CD4-positive, alpha-beta T cell treated with Interleukin-21 for 1 hour (primary cell): ENCODE measurements around the gene C12orf42.

Experiments used
- DNase-seq: peaks from one replicate; pipeline ENCODE4 v3.0.0-alpha.2; 2020

C12orf42 gene

DNA sequence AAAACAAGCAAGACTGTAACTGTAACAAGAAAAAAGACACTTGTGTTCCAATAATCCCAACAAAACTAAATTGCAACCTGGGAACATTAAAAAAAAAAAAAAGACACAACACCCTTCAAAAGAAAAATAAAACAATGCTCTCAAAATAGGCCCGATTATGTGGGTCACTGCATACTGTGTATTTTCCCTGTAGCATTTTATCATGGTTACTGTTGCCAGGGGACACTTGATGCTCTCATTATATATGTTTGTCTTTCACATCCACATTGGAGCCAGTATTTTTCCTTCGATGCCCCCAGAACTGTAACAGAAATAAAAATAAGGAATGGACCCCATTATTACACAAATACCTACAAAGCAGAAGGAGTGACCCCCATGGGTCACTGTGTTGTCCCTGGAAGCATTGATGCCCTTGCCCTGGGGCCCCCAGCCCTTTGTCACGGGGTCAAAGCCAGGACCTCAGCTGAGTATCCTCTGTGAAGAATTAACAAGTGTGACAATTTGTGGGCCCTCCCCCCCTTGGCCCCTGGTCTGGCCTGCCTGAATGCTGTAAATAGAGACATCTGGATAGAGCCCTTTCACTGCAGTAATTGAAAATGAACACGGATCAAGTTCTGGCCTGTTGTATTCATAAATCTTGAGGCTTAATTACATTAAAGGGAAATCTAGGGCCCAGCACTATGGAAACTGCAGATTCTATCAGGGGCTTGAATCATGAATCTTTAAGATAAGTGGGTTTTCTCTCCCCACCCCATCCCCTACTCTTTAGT lies 72.8 kb downstream of the C12orf42 start:
- DNase-seq = no peak

DNA sequence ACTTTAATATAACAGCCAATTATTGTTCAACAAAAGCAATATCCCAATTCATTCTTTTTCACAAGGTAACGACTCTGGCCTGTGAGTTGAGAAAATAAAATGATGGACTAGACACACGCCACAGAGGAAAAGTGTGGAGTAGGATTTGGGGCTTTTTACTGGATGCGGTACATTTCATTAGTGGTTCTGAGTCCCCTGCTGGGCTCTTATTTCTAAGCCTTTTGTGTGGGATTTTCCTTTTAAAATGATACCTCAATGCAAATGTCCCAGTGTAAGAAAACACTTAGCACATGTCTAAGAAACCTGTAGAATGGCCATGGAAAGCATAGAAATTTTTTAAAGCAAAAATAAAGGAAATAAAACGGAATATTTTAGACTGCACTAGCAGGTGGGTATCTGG lies 73.4 kb downstream of the C12orf42 start:
- no peak for DNase-seq

DNA sequence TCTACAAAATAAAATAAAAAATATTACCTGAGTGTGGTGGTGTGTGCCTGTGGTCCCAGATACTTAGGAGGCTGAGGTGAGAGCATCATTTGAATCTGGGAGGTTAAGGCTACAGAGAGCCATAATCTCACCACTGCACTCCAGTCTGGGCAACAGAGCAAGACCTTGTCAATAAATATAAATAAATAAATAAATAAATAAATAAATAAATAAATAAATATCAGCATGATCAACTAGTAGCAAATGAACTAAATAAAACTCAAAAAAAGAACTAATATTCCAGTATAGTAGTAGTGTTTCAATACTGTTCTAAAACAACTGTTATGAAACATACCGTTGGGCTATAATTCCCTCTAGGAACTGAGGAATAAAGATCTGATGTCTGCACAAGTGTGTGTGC lies 74.4 kb downstream of the C12orf42 start:
- DNase-seq = no peak

GRCh38 chr12:103415681-103416080 lies 80.1 kb downstream of the C12orf42 start:
- no peak for DNase-seq

DNA sequence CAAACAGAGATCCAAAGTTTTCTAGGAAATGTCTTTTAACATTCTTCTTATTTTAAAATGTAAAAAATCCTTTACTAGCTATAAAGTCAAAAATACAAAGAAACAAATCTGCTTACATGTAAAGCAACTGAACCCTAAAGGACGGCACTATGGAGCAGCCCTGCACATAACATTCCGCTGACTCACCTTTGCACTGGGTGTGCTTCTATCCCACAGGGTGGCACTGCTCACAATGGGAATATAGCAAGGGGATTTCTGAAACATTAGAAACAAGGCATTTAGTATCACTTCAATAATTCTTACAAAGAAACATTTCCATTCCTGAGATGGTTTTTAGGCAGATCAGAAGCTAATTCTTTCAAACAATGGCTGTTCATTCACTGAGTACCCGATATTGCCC lies 94.3 kb downstream of the C12orf42 start:
- peak; percentile 1 for DNase-seq

DNA sequence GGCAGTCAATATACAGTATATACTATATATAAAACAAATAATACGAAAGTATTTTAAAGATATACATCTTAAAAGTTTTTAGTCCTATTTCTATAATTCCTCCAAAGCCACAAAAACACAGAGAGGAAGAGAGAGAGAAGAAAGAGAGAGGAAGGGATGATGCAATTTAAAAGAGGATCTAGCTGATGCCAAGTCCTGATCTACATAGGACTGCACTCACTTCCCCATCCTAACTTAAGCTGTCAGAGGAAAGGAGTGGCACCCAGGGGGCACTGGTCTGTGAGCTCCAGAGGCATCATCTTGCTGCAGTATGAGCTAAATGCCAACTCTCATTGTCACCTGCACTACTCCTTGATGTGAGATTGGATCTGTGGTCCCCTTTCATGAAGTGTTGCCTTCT lies 95.8 kb downstream of the C12orf42 start:
- no peak for DNase-seq

DNA sequence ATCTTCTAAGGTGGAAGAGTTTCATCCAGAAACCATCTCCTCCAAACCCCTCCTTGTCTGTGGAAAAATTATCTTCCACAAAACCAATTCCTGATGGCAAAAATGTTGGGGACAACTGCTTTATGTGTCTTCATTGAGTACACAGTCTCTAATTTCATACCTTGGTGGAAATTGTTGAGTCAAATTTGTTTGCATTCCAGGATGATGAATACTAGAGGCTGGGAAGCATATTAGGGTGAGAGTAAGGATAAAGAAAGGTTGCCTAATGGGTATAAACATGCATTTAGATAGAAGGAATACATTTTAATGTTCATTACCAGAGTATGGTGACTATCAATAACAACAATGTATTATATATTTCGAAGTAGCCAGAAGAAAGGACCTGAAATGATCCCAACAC lies 98.2 kb downstream of the C12orf42 start:
- DNase-seq = no peak

GRCh38 chr12:103392722-103393121 lies 103.0 kb downstream of the C12orf42 start:
- no peak for DNase-seq

DNA sequence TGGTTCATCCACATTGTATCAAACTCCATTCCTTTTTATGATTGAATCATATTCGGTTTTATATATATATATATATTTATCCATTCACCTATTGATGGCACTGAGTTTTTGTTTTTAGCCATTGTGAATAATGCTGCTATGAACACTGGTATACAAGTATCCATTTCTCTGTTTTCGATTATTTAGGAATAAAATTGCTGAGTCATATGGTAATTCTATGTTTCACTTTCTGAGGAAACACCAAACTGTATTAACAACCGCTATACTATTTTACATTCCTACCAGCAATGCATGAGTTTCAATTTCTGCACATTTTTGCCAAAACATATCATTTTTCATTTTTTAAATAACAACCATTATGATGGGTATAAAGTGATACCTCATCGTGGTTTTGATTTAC lies 104.7 kb downstream of the C12orf42 start:
- no peak for DNase-seq

DNA sequence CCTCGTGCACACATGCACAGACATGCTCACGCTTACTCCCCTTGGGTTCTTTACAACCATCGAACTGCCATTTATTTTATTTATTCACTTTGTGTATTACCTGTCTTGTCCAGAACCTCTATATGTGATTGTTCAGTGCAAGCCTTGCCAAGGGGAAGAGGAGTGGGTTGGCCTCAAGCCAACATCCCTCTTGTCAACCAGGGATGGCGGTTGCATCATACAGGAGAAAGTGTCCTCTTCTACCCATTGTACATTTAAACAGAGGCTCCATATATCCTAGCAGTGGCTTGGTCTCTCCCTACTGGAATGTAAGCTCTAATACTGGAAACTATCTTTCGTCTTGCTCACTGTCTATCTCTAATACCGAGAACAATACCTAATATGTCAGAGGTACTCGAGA lies 108.4 kb downstream of the C12orf42 start:
- no peak for DNase-seq

GRCh38 chr12:103386451-103386850 lies 109.3 kb downstream of the C12orf42 start:
- DNase-seq = no peak

- no peak for DNase-seq
Measured at GRCh38 chr12:103382736-103383346, 112.9 kb downstream of the C12orf42 start.

DNA sequence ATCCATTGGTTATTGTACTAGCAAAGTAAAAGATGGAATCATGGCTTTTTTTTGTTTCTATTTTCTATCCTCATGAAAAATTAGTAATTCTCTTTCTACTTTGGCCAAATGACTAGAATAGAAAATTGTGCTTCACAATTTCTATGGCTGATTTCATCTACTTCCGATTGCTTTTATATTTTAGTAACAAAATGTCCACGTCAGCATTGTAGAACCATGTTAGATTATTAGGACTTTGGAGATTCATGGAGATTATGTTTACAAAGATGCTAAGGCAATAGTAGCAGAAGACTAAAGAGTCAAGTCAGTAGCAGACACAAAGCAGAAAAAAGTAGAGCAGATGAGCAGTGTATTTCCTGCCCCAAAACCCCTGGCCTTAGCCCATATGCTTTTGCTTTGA lies 113.6 kb downstream of the C12orf42 start:
- no peak for DNase-seq

DNA sequence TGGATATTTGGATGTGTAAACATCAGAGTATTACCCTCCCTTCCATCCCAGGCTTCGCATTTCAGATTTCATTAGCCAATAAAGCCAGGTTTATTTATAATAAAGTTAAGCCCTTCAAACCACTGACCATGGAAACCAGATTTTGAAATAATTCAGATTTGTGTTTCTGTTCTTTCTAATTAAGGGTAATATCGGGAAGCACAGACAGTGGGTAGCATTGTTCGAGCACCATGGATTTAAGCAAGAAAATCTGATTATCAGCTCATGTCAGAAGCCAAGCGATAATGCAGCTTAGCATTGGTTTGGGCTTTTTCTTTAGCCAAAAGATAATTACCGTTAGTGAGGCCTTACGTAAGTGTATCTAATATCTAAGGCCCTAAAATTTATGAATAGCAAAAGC lies 116.1 kb downstream of the C12orf42 start:
- DNase-seq = no peak

GRCh38 chr12:103373088-103373523 lies 122.7 kb downstream of the C12orf42 start:
- DNase-seq = no peak

GRCh38 chr12:103369929-103370328 lies 125.8 kb downstream of the C12orf42 start:
- DNase-seq = no peak

GRCh38 chr12:103368167-103368566 lies 127.6 kb downstream of the C12orf42 start:
- no peak for DNase-seq

GRCh38 chr12:103354403-103354802 lies 141.4 kb downstream of the C12orf42 start:
- DNase-seq = no peak

- DNase-seq = no peak
Measured at GRCh38 chr12:103353913-103354312, 141.9 kb downstream of the C12orf42 start.

DNA sequence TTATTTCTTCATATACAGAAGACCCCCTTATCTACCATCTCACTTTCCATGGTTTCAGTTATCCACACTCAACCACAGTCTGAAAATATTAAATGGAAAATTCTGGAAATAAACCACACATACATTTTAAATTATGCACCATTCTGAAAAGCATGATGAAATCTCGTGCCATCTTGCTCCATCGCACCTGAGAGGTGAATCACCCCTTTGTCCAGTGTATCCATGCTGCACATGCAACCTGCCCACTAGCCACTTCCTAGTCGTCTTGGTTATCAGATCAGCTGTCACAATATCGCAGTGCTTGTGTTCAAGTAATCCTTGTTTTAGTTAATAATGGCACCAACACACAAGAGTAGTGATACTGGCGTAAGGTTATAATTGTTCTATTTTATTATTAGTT lies 145.7 kb downstream of the C12orf42 start:
- no peak for DNase-seq

- DNase-seq = no peak
Measured at GRCh38 chr12:103348935-103349334, 146.8 kb downstream of the C12orf42 start.

- DNase-seq = no peak
Measured at GRCh38 chr12:103336940-103337339, 158.8 kb downstream of the C12orf42 start.

DNA sequence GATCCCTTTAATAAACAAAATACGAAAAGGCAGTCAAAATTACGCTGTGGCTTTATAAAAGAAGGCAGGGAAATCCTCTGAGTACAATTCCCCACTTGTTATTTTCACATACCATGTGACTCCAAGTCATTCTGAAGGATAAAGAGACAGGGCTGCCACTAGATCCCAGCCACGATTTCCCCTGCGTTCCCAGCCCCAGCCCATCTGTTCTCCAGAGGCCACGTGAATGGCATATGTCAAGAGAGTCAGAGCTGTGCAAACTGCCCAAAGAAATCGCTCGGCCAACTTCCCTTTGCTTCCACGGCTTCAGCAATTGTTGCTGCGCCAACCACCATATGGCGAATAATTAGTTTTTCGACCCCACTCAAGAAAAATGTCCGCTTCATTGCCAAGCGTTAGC lies 161.3 kb downstream of the C12orf42 start:
- DNase-seq = no peak

- DNase-seq = no peak
Measured at GRCh38 chr12:103333676-103334075, 162.1 kb downstream of the C12orf42 start.

- DNase-seq = no peak
Measured at GRCh38 chr12:103331643-103332042, 164.1 kb downstream of the C12orf42 start.
